Activated CD4-positive, alpha-beta T cell treated with anti-CD3 and anti-CD28 coated beads, Interleukin-2, amount 50 U/mL, for 48 hours (primary cell): ENCODE results near the gene EXOSC7.

Experiments
- DNase-seq, 2 experiments: peaks; one replicate each; pipeline ENCODE4 v3.0.0-alpha.2; 2020

The EXOSC7 gene

GRCh38 chr3:45059132-45059531 lies 83.1 kb downstream of the EXOSC7 start:
- DNase-seq, result no peak

GRCh38 chr3:45060165-45060892 lies 84.3 kb downstream of the EXOSC7 start:
- DNase-seq, result no peak
